ENCODE results near the gene COIL. TPM values are rescaled to one million over a fixed set of nuclear protein-coding genes. Genes with fewer than 3 reads are reported as not detected.

Gene COIL
- total RNA-seq, 4 donors from 2014 or later: 10.8 to 13.2 (median 11.4) TPM

DNA sequence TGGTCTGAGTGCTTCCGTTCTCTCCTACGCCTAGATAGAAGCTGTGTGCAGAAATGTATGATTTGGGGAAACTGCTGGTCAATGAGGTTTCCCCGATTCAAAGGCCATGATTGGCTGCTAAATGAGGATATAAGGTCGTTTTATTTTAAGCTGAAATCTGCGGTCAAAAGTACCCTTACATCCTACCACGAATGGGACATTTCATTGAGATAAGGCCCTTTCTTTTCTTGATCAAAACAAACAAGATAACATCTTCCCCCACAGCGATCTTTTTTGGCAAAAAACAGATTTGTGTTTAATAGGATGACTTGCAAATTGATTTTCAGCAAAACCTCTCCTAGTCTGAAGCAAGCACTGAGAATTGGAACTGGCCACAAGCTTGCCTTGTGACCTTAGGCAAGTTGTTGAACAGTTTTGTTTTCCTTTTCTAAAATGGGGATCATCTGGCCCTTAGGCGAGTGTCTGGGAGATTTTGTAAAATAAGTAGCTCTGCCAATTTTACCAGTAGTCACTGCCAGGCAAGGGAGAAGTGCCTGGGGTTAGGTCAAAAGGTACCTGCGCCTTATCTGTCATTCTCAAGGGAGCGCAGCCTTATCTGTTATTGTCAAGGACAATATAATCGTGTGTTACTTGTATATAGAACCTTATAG is 17.7 kb upstream of the COIL start:
- Histone ChIP-seq H3K27ac (peak overlapping the region; percentile 59 to 83 (median 81)), H3K9me3 (no peaks in the 10 kb centered on the region), H3K4me1 (peaks cover 12 to 76% (median 33%) of the 10 kb centered on the region in 3 donors), H3K27me3 (no peaks in the 10 kb centered on the region), H3K4me3 (peak overlapping the region; percentile 43 to 86 (median 60)), H3K36me3 (peaks cover 0 to 18% (median 0%) of the 10 kb centered on the region in 3 donors)
- intact Hi-C loops (cut with DNase I): no loop called here
- TF ChIP-seq POLR2A (IDR thresholded peaks at IDR 0.05): no peak
- TF ChIP-seq, protein P1, sequence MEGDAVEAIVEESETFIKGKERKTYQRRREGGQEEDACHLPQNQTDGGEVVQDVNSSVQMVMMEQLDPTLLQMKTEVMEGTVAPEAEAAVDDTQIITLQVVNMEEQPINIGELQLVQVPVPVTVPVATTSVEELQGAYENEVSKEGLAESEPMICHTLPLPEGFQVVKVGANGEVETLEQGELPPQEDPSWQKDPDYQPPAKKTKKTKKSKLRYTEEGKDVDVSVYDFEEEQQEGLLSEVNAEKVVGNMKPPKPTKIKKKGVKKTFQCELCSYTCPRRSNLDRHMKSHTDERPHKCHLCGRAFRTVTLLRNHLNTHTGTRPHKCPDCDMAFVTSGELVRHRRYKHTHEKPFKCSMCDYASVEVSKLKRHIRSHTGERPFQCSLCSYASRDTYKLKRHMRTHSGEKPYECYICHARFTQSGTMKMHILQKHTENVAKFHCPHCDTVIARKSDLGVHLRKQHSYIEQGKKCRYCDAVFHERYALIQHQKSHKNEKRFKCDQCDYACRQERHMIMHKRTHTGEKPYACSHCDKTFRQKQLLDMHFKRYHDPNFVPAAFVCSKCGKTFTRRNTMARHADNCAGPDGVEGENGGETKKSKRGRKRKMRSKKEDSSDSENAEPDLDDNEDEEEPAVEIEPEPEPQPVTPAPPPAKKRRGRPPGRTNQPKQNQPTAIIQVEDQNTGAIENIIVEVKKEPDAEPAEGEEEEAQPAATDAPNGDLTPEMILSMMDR (IDR thresholded peaks at IDR 0.05): no peak
- 10 to 17% methylated on average over 11 of the region's 11 CpGs for WGBS, 2 donors
- no peak for DNase-seq

DNA sequence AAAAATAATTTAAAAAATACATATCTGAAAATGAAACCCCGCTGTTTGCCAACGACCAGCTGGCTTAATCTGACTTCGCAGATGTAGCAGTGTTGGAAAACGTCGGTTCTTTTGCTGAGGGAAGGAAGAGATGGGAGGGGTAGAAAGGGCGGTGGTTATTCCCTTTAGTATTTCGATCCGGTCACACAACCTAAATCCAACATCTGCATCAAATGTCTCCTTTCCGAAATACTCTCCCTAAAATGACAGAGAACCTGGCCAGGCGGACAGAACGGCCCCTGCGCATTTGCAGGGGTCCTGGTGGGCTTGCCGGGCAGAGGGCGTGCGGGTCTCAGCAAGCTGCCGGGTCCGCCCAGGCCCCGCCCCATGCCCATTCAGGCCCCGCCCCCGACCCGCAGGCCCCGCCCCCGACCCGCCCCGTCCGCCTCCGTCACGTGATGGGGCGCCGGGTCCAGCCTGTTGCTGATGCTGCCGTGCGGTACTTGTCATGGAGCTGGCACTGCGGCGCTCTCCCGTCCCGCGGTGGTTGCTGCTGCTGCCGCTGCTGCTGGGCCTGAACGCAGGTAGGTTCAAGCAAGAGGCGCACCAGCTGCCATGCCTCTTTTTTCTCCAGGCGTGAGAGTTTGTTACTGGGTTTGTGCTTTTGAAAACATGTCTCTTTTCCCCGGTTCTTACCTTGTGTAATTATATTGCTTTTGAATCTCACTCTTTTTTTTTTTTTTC is 17.0 kb upstream of the COIL start, which contains the start of gene SCPEP1:
Gene SCPEP1, plus strand, starts transcription at position 459 of the 723 bp plus-strand sequence. Its CDS starts 29 bp downstream, at position 488.
- H3K4me1 ChIP-seq: peaks cover 12 to 77% (median 29%) of the 10 kb centered on the region in 3 donors
- no peaks in the 10 kb centered on the region for H3K27me3 ChIP-seq
- 0% methylated on average over 15 to 16 of the region's 42 CpGs for WGBS, 2 donors
- H3K4me3 ChIP-seq: peak within 1 kb of the TSS; percentile 43 to 86 (median 60)
- peaks cover 0 to 14% (median 0%) of the 10 kb centered on the region in 3 donors for H3K36me3 ChIP-seq
- peak; percentile 47 for DNase-seq
- H3K27ac ChIP-seq: peak within 1 kb of the TSS; percentile 59 to 83 (median 81)
- intact Hi-C loops (cut with DNase I): no loop called here
- H3K9me3 ChIP-seq: no peaks in the 10 kb centered on the region
- TF ChIP-seq, protein P1 (IDR thresholded peaks at IDR 0.05): no peak
- TF ChIP-seq POLR2A (IDR thresholded peaks at IDR 0.05): peak in 2 of 4 donors; percentile 27 to 83

DNA sequence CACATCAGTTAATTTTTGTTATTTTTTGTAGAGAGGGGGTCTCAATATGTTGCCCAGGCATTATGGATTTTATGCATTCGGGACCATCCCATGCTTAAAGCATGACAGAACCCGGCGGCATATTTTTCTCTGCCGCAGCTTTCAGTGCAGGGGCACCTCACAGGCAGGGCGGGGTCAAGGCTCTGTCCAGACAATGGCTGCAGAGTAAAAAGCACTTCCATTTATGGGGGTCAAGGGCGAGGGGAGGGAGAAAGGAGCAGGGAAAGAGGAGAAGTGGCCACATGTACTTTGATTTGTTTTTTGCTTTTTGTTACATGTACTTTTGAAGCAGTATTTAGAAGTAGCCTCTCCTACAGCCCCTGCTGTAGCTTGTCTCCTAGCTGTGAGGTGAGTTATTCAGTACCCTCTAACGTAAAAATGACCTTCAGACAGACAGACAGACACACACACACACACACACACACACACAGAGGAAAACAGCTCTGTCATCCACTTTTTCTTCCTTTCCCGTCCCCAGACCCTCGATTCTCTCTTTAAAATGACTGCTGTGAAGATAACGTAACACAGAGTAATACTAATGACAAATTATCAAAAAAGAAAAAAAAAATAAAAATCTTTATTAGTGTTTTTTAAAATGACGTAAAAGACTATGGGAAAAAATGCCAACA is 16.2 kb upstream of the COIL start:
- TF ChIP-seq POLR2A (IDR thresholded peaks at IDR 0.05): no peak
- TF ChIP-seq, protein P1 (IDR thresholded peaks at IDR 0.05): no peak
- Histone ChIP-seq H3K9me3 (no peaks in the 10 kb centered on the region), H3K27me3 (no peaks in the 10 kb centered on the region), H3K27ac (peak overlapping the region in 3 of 4 donors; percentile 59 to 83 (median 81)), H3K4me1 (peaks cover 12 to 75% (median 26%) of the 10 kb centered on the region in 3 donors), H3K4me3 (peak overlapping the region; percentile 43 to 86 (median 60)), H3K36me3 (peaks cover 0 to 13% (median 0%) of the 10 kb centered on the region in 3 donors)
- intact Hi-C loops (cut with DNase I): no loop called here
- no peak for DNase-seq
- 44 to 52% methylated on average over 8 to 11 of the region's 11 CpGs for WGBS, 2 donors

DNA sequence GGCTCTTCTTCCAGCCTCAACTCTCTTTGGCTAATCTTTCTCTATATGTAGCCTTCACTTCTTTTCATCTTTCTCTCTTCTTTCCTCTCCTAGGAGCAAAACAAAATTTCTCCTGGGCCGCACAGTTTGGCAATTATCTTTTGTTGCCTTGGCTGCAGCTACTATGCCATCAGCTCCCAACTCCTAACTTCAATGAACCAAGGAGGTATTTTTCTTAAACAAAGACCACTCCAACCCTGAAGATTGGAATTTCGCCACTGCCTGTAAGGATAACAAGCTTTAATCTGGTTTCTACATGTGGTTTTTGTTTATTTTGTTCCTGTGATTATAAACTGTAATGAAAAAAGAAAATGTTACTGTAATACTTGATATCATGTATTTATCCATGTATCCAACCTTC is 14.8 kb upstream of the COIL start:
- no peaks in the 10 kb centered on the region for H3K27me3 ChIP-seq
- DNase-seq: no peak
- TF ChIP-seq POLR2A (IDR thresholded peaks at IDR 0.05): no peak
- TF ChIP-seq, protein P1 (IDR thresholded peaks at IDR 0.05): no peak
- no peaks in the 10 kb centered on the region for H3K36me3 ChIP-seq
- H3K4me1 ChIP-seq: peaks cover 12 to 61% (median 13%) of the 10 kb centered on the region in 3 donors
- no peaks in the 10 kb centered on the region for H3K9me3 ChIP-seq
- intact Hi-C loops (cut with DNase I): no loop called here
- 81 to 83% methylated on average over 2 of the region's 2 CpGs for WGBS, 2 donors
- no peak overlapping the region for H3K4me3 ChIP-seq
- H3K27ac ChIP-seq: no peak overlapping the region

All from esophagus squamous epithelium (tissue), 5 donors.